T1000 (cell line): ENCODE results near the gene PCDHGA5.
"Not testable (repeated sequence)": the region's sequence is repeated elsewhere in the genome, so short reads cannot be mapped to it uniquely, and the experiment has no call there.

ENCODE experiments used
- DNase-seq: peaks from one replicate; lab custom pipeline; 2025; ENCODE audit warnings: mixed read lengths; lab: John Stamatoyannopoulos, UW

Gene PCDHGA5

GRCh38 chr5:141387557-141388311 lies 23.8 kb downstream of the PCDHGA5 start, which contains the start of gene PCDHGB4:
Gene PCDHGB4 (plus strand): TSS chr5:141387698. CDS start chr5:141387885, 187 bp downstream.
- DNase-seq = not testable (repeated sequence)

DNA sequence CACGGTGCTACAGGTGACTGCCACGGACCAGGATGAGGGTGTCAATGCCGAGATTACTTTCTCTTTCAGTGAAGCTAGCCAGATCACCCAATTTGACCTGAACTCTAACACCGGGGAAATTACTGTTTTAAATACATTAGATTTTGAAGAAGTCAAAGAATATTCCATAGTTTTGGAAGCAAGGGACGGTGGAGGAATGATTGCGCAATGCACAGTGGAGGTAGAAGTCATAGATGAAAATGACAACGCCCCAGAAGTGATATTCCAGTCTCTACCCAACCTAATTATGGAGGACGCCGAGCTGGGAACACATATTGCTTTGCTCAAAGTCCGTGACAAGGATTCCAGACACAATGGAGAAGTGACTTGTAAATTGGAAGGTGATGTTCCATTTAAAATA lies 24.7 kb downstream of the PCDHGA5 start:
- DNase-seq = no peak

DNA sequence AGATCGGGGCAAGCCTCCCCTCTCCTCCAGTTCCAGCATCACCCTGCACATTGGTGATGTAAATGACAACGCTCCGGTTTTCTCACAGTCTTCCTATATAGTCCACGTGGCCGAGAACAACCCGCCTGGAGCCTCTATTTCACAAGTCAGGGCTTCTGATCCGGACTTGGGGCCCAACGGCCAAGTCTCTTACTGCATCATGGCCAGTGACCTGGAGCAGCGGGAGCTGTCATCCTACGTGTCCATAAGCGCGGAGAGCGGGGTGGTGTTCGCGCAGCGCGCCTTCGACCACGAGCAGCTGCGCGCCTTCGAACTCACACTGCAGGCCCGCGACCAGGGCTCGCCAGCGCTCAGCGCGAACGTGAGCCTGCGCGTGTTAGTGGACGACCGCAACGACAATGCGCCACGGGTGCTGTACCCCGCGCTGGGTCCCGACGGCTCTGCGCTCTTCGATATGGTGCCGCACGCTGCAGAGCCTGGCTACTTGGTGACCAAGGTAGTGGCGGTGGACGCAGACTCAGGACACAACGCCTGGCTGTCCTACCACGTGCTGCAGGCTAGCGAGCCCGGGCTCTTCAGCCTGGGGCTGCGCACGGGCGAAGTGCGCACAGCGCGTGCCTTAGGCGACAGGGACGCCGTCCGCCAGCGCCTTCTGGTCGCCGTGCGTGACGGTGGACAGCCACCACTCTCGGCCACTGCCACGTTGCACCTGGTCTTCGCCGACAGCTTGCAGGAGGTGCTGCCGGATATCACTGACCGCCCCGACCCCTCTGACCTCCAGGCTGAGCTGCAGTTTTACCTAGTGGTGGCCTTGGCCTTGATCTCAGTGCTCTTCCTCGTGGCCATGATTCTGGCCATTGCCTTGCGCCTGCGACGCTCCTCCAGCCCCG lies 25.4 kb downstream of the PCDHGA5 start:
- DNase-seq = no peak

- no peak for DNase-seq
Observed at GRCh38 chr5:141392429-141393198, 28.7 kb downstream of the PCDHGA5 start, which contains the start of gene PCDHGA8. Gene PCDHGA8 (plus strand): TSS chr5:141392633. CDS start chr5:141392814, 181 bp downstream.

GRCh38 chr5:141393267-141393666 lies 29.3 kb downstream of the PCDHGA5 start:
- DNase-seq = no peak

DNA sequence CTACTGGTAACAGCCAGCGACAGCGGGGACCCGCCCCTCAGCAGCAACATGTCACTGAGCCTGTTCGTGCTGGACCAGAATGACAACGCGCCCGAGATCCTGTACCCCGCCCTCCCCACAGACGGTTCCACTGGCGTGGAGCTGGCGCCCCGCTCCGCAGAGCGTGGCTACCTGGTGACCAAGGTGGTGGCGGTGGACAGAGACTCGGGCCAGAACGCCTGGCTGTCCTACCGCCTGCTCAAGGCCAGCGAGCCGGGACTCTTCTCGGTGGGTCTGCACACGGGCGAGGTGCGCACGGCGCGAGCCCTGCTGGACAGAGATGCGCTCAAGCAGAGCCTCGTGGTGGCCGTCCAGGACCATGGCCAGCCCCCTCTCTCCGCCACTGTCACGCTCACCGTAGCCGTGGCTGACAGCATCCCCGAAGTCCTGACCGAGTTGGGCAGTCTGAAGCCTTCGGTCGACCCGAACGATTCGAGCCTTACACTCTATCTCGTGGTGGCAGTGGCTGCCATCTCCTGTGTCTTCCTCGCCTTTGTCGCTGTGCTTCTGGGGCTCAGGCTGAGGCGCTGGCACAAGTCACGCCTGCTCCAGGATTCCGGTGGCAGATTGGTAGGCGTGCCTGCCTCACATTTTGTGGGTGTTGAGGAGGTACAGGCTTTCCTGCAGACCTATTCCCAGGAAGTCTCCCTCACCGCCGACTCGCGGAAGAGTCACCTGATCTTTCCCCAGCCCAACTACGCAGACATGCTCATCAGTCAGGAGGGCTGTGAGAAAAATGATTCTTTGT lies 30.6 kb downstream of the PCDHGA5 start:
- DNase-seq = not testable (repeated sequence)

GRCh38 chr5:141397756-141398551 lies 34.0 kb downstream of the PCDHGA5 start, which contains the start of gene PCDHGB5:
Gene PCDHGB5 (plus strand): TSS chr5:141397947. CDS start chr5:141398128, 181 bp downstream.
- peak; percentile 52 for DNase-seq

DNA sequence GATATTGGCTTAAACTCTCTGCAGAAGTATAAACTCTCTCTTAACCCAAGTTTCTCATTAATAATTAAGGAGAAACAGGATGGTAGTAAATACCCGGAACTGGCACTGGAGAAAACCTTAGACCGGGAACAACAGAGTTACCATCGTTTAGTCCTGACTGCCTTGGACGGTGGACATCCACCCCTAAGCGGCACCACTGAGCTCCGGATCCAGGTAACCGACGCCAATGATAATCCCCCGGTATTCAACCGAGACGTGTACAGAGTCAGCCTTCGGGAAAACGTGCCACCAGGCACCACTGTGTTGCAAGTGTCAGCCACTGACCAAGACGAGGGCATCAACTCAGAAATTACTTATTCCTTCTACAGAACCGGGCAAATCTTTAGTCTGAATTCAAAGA lies 34.6 kb downstream of the PCDHGA5 start:
- DNase-seq = no peak

GRCh38 chr5:141399555-141400258 lies 35.7 kb downstream of the PCDHGA5 start:
- DNase-seq = no peak

- no peak for DNase-seq
Observed at GRCh38 chr5:141402553-141403243, 38.7 kb downstream of the PCDHGA5 start, which contains the start of gene PCDHGA9. Gene PCDHGA9 (plus strand): TSS chr5:141402778. CDS start chr5:141402953, 175 bp downstream.

DNA sequence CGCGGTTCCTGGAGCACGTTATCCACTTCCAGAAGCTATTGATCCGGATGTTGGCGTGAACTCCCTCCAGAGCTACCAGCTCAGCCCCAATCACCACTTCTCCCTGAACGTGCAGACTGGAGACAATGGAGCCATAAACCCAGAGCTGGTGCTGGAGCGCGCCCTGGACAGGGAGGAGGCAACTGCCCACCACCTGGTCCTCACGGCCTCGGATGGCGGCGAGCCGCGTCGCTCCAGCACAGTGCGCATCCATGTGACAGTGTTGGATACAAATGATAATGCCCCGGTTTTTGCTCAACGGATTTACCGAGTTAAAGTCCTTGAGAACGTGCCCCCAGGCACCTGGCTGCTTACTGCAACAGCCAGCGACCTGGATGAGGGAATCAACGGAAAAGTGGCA lies 39.4 kb downstream of the PCDHGA5 start:
- DNase-seq = no peak

- not testable (repeated sequence) for DNase-seq
Observed at GRCh38 chr5:141407790-141408505, 44.0 kb downstream of the PCDHGA5 start, which contains the start of gene PCDHGB6. Gene PCDHGB6 (plus strand): TSS chr5:141408021. CDS start chr5:141408203, 182 bp downstream.

DNA sequence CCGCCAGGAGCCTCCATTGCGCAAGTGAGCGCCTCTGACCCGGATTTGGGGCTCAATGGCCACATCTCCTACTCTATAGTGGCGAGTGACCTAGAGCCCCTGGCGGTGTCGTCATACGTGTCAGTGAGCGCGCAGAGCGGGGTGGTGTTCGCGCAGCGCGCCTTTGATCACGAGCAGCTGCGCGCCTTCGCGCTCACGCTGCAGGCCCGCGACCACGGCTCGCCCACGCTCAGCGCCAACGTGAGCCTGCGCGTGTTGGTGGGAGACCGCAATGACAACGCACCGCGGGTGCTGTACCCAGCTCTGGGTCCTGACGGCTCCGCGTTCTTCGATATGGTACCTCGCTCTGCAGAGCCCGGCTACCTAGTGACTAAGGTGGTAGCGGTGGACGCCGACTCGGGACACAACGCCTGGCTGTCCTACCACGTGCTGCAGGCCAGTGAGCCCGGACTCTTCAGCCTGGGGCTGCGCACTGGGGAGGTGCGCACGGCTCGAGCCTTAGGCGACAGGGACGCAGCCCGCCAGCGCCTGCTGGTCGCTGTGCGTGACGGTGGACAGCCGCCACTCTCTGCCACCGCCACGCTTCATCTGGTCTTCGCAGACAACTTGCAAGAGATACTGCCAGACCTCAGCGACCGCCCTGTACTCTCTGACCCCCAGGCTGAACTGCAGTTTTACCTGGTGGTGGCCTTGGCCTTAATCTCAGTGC lies 45.8 kb downstream of the PCDHGA5 start:
- no peak for DNase-seq

DNA sequence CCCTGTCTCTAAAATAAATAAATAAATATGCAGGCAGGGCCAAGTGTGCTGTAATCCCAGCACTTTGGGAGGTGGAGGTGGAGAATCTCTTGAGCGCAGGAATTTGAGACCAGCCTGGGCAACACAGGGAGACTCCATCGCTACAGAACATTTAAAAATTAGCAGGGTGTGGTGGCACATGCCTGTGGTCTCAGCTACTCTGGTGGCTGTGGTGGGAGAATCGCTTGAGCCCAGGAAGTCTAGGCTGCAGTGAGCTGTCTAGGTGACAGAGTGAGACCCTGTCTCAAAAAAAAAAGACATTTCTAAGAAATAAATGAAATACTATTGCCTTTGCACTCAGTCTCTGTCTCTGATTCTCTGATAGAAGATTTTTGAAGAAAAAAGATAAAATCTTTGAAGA lies 47.6 kb downstream of the PCDHGA5 start:
- DNase-seq = no peak

DNA sequence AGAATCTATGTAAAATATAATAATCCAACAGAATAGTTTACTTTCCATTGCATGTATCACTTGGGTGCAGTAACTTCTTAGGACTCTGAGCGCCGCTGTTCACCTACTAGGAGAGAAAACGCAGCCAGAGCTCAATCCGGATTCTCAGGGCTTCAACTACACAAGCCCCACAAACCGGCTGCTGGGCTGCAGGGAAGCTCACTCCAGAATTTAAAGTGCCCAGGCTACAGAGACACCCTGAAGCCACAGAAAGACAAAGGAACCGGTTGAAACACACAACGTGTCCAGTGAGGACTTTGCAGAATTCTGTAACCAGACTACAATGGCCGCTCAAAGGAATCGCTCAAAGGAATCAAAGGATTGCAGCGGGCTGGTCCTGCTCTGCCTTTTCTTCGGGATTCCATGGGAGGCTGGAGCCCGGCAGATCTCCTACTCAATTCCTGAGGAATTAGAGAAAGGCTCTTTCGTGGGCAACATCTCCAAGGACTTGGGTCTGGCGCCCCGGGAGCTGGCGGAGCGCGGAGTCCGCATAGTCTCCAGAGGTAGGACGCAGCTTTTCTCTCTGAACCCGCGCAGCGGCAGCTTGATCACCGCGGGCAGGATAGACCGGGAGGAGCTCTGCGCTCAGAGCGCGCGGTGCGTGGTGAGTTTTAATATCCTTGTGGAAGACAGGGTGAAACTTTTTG lies 49.0 kb downstream of the PCDHGA5 start, which contains the start of gene PCDHGA10:
Gene PCDHGA10, plus strand, starts transcription at position 134 of the 686 bp plus-strand sequence. Its CDS starts 189 bp downstream, at position 323.
- no peak for DNase-seq

DNA sequence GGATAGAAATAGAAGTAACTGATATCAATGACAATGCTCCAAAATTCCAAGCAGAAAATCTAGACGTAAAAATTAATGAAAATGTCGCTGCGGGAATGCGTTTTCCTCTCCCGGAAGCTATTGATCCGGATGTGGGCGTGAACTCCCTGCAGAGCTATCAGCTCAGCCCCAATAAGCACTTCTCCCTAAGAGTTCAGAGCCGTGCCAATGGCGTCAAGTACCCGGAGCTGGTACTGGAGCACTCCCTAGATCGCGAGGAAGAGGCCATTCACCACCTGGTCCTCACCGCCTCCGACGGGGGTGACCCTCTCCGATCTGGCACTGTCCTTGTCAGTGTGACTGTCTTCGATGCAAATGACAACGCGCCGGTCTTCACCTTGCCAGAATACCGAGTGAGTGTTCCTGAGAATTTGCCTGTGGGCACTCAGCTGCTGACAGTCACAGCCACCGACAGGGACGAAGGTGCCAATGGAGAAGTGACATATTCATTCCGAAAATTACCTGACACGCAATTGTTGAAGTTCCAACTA lies 49.6 kb downstream of the PCDHGA5 start:
- DNase-seq = no peak
